Ramos (cell line): ENCODE measurements around the gene STXBP5.
"Not testable (repeated sequence)": the region's sequence is repeated elsewhere in the genome, so short reads cannot be mapped to it uniquely, and the experiment has no call there.

Experiments
- in situ Hi-C: fragments of 300-500 bp; cut with MboI; formaldehyde crosslinking; loops from one replicate; pipeline ENCODE4 v1.14.3; 2022; ENCODE audit warnings: low sequenced_read_pairs; ENCODE audit not compliant: unreplicated experiment

STXBP5 gene

DNA sequence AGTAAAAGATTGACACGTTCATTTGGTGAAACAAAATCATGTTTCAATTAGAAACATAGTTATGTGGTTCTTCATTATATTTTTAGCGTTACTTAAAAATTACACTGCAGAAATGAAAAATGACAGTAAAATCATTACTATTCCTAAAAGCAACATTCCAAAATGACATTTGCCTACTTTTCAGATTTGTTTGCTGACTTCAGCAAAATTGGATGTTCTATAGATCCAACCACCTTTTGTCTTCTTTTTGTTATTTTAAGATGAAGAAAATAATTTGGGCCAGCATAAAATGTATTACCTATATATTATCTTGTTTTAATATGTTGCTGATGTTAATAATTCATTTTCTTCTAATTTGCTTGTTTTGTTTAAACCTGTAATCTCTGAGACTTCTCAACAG is 30.5 kb downstream of the STXBP5 start:
- in situ Hi-C loops = no loop called here

DNA sequence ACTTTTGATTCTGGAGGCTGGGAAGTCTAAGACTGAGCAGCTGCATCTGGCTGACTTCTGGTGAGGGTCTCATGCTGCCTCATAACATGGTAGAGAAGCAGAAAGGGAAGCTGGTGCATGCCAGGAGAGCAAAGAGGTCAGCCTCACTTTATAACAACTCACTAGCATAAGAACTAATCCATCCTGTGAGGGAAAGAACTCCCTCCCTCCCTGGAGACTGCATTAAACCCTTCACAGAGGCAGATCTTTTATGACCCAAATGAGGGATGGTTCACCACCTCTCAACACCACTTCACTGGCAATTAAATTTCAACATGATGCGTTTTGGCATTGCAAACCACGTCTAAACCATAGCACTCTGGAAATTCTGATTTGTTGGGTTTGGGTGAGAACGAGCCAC is 33.9 kb downstream of the STXBP5 start:
- in situ Hi-C loops = no loop called here

DNA sequence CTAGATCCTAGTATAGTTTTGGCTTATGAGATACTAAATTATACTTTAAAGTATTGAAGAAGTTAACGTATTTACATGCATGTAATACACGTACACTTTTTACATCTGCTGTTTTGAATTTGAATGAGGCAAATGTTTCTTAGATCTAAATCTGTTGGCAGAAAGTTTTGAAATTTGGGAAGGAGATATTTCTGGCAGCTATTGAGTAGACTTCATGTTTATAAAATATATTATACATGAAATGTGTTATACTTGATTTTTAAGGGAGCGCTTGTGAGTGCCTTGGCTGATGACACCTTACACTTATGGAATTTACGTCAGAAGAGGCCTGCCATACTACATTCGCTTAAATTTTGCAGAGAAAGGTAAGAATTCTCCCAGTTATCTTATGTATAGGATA is 34.7 kb downstream of the STXBP5 start:
- in situ Hi-C loops = no loop called here

DNA sequence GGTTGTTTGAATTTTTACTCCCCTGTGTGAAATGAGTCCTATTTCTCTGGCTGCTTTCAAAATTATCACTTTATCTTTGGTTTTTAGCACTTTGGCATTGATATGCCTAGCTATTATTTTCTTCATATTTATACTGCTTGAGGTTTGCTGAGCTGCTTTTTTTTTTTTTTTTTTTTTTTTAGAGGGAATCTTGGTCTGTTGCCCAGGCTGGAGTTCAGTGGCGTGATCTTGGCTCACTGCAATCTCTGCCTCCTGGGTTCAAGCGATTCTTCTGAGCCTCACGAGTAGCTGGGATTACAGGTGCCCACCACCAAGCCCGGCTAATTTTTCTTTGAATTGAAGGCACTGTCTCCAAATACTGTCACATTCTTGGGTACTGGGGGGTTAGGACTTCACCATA is 40.6 kb downstream of the STXBP5 start:
- in situ Hi-C loops = no loop called here

DNA sequence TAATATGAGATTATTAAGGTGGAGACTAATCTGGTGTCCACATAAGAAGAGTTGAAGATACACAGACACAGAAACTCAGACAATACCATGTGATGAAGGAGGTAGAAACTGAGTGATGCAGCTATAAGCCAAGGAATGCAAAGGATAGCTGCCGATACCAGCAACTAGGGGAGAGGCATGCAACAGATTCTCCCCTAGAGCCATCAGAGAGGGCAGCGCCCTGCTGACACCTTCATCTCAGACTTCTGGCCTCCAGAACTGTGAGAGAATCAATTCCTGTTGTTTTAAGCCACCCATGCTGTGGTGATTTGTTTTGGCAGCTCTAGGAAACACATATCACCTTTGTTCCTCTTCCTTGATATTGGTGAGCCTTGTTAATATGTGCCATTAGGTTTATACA is 41.5 kb downstream of the STXBP5 start:
- in situ Hi-C loops = no loop called here

DNA sequence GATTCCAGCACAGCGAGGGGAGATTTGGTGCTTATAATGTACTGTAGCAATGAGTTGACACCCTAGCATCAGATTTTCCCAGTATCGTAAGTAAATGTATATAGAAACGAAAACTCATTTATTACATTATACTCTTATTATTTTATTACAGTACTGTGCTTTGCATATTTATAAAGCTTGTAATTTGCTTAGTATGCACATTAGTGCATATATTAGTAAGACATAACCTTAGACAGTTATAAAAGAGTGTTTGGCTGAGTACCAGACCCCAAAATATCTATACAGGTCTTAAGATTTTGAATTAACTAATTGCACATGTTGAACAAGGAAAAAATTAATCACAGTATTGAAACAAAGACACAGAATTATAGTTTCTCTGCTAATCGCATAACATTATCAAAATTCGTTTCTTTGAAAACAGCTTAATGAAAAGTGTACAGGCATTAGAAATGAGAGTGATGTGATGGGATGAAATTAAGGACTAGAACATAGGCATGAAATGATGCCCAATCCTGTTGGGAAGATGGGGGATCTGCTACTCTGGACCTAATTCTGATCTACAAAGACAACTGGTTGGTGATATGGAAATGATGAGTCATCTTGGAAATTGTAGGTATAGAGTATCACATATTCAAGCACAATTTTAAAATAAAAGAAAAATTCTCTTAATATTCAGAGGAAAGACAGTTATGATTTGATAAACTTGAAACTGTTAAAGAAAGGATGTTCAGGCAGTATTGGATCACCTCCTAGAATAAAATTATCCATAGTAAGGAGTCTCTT is 42.8 kb downstream of the STXBP5 start:
- in situ Hi-C loops = no loop called here

DNA sequence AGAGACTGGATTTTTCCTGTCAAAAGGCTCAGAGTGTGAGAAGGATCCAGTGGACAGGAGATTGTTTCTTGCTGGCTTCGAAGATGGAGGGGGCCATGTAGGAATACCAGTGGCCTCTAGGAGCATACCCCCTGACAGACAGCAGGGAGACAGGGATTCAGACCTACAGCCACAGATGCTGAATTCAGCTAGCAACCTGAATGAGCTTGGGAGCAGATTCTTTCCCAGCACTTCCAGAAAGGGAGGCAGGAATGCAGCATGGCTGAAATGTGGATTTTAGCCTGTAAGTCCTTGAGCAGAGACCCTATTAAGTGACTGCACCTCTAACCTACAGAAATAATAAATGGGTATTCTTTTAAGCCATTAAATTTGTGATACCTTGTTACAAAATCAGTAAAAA is 44.6 kb downstream of the STXBP5 start:
- in situ Hi-C loops = no loop called here

DNA sequence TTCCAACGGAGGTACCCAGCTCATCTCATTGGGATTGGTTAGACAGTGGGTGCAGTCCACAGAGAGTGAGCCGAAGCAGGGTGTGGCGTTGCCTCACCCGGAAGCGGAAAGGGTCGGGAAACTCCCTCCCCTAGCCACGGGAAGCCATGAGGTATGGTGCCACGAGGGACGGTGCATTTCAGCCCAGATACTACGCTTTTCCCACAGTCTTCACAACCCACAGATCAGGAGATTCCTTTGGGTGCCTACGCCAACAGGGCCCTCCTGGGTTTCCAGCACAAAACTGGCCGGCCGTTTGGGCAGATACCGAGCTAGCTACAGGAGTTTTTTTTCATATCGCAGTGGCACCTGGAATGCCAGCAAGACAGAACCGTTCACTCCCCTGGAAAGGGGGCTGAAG is 46.9 kb downstream of the STXBP5 start:
- in situ Hi-C loops = no loop called here

DNA sequence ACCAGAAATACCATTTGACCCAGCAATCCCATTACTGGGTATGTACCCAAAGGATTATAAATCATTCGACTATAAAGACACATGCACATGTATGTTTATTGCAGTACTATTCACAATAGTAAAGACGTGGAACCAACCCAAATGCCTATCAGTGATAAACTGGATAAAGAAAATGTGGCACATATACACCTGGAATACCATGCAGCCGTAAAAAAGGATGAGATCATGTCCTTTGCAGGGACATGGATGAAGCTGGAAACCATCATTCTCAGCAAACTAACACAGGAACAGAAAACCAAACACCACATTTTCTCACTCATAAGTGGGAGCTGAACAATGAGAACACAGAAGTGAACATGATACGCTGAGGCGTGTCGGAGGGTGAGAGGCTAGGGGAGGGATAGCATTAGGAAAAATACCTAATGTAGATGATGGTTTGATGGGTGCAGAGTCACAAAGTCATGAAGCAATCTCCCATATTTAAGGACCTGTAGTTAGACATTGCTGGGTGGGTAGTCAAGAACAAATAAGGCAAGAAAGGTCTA is 50.8 kb downstream of the STXBP5 start:
- in situ Hi-C loops = not testable (repeated sequence)

DNA sequence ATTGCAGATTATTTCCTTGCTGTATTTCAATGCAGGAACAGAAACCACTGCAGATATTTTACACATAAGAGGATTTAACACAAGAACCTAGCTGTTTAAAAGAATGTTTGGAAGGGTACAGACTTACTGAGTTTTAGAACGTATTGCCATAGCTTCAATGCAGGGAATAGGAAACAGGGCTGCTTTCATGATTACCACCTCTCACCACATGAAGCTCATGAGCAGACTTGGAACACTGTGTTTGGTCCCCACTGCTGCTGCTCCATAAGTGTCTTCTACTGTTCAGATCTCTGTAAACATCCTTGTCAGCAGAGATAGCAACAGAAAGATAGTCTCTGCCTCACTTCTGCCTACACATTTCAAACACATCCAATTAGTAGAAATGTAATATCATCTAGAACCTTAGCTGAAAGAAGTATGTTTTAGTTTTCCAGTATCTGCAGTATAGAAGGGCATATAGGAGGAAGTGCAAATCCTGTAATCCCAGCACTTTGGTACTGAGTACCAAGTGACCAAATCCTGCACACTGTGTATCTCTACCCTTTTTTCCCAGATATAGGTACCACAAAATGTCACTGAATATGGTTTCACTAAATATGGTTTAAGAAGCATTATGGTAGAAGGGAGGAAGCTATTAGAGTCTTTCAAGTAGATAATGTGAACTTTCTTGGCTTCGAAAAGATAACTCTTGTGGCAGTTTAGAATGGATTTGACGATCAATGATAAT is 51.9 kb downstream of the STXBP5 start:
- in situ Hi-C loops = no loop called here

DNA sequence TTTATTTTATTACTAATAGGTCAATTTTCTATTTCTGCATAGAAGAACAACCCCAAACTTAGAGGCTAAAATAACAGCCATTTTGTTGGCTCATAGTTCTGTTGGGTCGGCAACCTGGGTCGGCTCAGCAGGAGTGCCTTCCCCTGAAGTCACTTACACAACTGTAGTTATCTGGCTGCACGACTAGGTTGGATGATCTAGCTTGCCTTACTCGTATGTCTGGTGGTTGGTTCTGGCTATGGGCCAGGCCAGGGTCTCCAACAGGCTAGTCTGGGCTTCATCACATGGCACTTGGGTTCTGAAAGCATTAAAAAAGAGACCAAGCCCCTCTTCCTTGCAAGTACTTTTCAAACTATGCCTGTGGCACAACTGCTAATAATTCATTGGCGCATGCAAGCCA is 53.5 kb downstream of the STXBP5 start:
- in situ Hi-C loops = no loop called here

DNA sequence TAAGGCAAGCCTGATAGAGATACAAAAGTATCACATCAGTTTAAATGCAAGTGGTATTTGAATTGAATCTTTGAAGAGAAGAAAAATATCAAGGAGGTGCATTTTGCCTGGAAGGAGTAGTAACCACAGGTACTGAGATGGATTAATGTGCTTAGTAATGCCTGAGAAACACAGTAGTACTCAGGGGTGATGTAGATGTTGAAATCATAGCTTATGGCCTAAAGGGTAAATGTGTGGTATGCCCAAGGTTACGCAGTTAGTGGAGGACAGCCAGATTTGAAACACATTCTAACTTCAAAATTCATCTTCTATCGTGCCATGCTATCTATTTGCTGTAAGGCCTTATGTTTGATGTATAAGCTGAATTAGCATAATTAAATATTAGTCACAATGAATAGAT is 55.9 kb downstream of the STXBP5 start:
- in situ Hi-C loops = no loop called here

DNA sequence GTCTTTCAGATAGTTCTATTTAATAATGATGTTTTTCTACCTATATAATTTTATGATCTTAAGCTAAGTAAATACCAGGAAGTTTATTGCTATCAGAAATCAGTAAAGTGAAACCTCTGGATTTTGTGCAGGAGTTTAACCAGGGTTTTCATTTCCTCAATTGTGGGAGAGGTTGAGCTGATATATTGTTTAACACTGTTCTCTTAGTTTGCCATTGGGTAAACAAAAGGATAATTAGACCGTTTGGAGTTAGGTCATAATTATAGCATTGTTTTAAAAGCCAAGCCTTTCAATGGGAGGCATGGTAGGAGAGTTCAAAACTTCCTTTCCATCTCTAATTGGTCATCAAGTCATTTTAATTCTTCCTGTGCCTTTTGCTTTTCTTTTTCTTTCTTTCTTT is 58.7 kb downstream of the STXBP5 start:
- in situ Hi-C loops = no loop called here

DNA sequence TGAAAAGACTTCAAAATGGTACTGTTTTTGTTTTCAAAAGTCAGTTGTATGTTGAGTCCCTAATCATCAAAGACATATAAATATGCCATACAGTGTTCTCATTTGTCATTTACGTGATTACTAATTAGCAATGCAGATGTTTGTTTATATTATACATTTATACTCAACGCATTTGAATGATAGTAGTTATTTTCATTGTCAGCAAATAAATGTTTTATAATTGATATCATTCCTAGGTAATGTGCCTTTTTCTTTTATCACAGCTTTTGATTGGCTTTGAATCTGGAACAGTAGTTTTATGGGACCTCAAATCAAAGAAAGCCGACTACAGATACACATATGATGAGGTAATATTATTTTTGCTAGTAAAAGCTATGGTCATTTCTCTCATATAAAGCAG is 62.6 kb downstream of the STXBP5 start:
- in situ Hi-C loops = no loop called here

DNA sequence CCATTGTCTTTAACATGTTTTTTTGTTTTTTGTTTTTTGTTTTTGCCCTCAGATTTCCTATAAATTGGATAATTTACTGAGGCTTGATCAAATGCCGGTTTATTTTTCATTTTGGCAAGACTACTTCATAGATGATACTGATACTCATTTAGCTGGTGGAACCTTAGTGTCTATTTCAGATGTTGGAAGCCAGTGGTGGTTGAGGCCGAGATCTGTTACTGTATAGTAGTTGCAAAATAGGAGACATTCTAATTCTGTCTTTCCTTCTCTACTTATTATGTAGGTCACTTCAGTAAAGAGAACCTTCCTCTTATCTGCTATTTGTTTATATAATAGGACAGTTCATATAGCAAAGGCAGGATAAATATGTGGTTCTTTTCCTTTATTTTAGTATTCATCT is 63.4 kb downstream of the STXBP5 start:
- in situ Hi-C loops = no loop called here

DNA sequence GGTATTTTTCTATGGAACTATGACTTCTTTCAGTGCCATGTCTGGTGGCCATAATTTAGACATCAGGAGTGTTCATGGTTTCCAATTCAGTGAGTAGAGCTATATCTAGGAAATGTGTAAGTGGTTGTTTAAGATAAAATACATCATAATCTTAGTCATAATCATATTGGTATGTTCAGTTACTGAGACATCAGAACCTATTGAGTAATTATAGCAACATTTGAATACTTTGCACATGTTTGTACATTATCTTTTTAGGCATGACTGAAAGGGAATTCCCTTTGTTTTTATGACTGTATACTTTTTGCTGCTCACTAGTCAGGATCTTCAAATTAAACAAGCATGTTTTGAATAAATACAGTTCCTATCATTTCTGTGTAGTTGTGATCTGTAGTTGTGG is 64.0 kb downstream of the STXBP5 start:
- in situ Hi-C loops = no loop called here

DNA sequence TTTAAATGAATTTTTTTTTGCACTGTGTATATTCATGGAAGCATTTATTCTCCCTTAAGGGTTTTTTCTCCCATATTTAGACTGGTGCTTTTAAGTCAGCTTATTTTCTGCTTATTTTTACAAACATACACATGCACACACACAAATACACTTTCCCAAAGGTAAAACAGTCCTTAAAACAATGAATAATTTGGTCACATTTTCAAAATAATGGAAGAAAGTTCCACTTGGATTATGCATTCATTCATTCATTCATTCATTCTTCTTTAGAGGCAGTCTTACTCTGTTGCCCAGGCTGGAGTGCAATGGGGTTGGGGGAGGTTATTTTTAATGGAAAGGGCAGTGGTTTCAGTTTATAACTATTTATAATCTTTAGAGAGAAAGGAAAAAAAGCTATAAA is 69.8 kb downstream of the STXBP5 start:
- in situ Hi-C loops = no loop called here

DNA sequence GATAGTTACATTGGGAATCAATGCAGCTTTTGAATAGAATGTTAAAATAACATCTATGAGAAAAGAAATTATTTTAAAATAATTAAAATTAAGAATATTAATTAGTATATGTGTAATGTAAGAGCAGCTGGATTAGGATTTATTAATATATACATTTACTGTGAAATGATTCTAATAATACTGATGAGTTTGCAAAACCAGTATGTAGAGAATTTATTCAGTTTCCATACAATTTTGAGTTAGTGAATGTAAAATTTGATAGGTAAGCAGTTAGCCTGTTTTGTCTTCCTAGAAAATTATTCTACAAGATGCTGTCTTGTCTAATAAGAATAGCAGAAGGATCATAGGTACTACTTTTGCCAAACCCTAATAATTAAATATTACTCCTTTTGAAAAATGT is 70.6 kb downstream of the STXBP5 start:
- in situ Hi-C loops = no loop called here

DNA sequence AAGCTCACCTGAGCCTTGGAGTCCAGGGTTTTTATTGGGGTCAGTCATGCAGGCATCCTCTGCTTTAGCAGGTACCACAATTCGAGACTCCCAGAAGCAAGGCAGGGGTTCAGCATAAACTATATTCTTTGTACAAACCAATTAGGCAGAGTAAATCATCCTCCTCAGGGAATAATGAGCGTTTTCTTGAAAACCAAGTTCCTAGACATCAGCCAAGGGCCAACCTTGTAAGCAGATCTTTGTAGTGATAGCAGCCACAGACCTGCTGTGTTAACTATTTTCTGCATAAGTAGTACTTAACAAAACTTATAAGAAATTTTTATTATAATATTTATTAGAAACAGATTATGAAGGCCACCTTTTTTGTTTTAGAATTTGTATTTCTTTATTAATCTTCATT is 74.7 kb downstream of the STXBP5 start:
- in situ Hi-C loops = no loop called here

DNA sequence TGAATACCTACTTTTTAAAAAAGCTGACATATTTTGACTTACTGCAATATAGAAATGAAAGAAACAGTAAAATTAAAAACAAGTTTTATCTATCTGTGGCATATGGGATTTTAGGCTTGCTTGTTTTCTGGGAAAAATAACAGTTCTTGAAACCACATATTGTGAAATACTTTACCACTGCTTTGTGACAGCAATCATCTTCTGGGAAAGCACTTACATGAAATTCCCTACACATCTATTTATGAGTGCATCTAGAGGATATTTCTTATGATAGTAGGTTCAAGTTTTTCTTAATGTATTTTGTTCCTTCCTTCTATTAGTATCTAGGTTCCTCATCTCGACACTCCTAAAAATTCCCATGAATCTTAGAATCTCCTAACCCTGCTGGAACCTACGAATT is 75.2 kb downstream of the STXBP5 start:
- in situ Hi-C loops = no loop called here

DNA sequence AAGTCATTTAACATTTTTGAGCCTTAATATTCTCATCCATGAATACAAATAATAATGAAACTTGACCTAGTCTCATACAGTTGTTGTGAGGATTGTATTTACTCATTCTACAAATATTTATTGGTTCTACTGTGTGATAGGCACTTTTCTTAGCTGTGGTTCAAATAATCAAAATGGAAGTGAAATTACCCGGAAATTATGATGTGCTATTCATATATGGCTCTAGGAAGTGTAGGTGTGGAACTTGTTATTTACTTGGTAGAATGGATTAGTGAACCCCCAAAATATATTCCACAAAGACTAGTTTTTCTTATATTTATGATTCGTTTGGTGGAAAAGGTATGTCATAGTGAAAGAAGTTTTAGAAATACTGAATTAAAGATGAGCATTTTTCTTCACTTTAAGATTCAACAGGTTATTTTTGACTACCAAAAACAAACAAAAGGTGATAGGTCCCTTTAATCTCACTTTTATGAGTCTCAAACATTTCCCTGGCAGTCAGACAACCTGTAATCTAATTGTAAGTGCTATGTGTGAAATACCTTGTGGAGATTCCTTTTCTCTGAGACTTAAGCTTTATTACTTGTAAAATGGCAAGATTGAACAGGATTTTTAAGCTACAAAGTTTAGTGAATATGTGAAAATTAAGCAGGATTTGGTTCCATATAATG is 77.8 kb downstream of the STXBP5 start:
- in situ Hi-C loops = no loop called here
